Stimulated activated CD8-positive, alpha-beta memory T cell treated with anti-CD3 and anti-CD28 coated beads, Interleukin-15, amount 100 ng/mL, for 24 hours (primary cell): ENCODE results near the gene TIGD3.

Experiments
- DNase-seq: peaks from one replicate; pipeline ENCODE4 v3.0.0-alpha.2; 2020; ENCODE audit warnings: low read depth

The TIGD3 gene, protein sequence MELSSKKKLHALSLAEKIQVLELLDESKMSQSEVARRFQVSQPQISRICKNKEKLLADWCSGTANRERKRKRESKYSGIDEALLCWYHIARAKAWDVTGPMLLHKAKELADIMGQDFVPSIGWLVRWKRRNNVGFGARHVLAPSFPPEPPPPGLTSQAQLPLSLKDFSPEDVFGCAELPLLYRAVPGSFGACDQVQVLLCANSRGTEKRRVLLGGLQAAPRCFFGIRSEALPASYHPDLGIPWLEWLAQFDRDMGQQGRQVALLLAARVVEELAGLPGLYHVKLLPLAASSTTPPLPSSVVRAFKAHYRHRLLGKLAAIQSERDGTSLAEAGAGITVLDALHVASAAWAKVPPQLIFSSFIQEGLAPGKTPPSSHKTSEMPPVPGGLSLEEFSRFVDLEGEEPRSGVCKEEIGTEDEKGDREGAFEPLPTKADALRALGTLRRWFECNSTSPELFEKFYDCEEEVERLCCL

DNA sequence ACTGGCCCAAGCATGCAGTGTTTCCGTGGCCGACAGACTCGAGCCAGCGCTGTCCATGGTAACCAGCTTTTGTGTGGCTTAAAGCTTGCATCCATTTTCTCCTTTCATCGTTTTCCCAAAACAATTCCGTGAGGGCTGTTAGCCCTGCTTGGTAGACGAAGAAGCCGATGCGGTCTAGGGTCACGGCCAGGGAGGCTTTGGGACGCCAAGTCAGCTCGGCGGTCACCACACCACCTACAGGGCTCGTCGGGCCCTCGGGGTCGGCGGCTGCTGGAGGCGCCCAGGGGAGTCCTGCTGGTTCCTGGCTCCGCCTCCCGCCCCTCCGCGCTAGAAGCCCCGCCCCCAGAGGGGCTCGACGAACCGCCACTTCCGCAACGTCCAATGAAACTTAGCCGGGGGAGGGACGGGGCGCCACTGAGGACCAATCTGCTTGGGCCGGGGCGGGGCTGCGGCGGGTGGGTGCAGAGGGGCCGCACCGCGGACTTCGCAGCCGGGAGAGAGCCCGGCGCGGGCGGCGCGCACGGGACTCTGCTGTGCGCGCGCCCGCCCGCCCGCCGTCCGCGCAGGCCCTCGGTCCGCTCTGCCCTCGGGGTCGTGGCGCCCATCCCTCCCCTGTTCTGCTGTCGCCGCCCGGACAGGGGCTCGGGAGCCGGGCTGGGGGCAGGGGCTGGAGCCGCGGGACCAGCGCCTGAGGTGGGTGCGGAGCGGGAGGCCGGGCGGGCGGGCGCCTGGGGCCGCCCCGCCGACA lies at the start of gene TIGD3:
Gene TIGD3 (plus strand): TSS at position 487 of the 748 bp plus-strand sequence. CDS start 1,058 bp downstream, outside the sequence.
- peak; percentile 91 for DNase-seq

GRCh38 chr11:65305501-65306268 lies 48.9 kb upstream of the TIGD3 start:
- DNase-seq = no peak

- DNase-seq = no peak
Measured at GRCh38 chr11:65307298-65308229, 47.0 kb upstream of the TIGD3 start.

GRCh38 chr11:65308281-65308891 lies 46.2 kb upstream of the TIGD3 start:
- no peak for DNase-seq

DNA sequence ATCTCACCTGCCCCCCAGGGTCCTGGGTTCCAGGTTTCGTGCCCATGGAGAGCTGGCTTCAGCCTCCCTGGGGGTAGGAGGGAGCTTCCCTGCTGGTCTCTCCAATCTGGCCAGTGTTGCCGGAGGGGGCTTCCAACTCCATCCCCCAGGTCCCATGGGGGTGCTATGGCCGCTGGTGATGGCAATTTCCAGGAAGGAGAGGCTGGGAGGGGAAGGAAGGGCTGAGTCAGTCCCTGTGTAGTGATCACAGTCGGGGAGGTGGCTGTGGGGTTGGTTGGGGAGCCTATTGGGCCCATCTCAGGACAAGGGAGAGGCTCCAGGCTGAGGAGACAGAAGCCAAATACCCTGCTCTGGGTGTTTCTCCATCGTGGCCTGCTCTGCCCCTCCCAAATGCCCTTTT lies 45.5 kb upstream of the TIGD3 start:
- no peak for DNase-seq

GRCh38 chr11:65310215-65310614 lies 44.3 kb upstream of the TIGD3 start:
- no peak for DNase-seq

DNA sequence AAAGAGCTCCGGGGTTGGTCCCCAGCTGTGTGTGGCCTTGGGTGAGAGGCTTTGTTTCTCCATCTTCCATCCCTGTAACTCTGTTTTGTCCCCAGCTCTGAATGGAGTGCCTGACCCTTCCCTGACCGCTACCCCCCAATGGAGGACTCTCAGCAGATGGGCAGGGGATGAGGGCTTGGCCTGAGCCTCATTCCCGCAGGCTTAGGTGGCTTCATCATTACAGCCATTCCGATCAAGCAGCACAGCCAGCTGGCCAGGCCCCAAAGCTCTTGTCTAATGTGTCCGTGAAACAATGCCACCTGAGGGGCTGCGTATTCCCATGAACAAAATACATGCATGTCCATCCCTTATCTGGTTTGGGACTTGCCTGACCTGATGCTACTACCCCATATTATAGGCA lies 43.8 kb upstream of the TIGD3 start:
- no peak for DNase-seq

DNA sequence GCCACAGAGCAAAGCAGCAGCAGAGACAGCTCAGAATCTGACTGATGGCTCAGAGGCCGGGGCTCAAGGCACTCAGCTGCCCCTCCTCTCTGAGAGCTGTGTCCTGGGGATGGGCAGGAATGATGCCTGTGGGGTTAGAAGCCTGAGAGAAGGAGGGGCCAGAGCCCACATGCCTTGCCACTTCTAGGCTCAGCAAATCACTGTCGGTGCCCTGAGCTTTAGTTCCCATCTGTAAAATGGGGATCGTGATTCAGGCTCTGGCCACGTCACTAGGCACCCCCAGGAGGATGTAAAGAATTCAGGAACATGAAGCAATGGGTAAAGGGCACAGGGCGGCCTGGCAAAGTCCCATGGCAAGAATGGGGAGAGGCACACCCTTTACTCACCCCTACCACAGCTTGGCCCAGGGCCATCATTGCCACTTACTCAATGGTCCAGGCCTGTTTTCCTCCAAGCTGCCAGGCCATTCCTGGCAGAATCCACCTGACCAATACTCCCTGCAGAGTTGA lies 43.3 kb upstream of the TIGD3 start:
- no peak for DNase-seq

GRCh38 chr11:65314501-65315203 lies 39.9 kb upstream of the TIGD3 start, which contains the start of gene CDC42EP2:
TSS of gene CDC42EP2 (plus strand) at chr11:65314866. CDS start at chr11:65320899, 6,033 bp downstream.
- peak; percentile 54 for DNase-seq

- peak; percentile 83 for DNase-seq
Measured at GRCh38 chr11:65315204-65315865, 39.2 kb upstream of the TIGD3 start.

DNA sequence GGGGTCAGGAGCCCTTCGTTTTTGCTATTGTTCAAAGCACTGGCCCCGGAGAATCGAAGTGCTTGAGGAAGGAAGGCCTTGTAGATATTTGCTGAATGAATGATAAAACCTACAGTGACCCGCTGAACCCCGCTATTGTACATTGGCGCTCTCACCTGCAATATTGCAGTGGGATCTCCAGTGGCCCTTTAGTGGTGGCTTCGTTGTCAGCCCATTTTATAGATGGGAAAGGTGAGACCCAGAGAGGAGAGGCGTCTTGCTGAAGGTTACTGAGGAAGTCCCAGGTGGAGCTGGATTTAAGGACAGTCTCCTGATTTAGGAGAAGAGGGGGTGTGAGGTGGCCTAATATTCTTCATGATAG lies 38.7 kb upstream of the TIGD3 start:
- no peak for DNase-seq

DNA sequence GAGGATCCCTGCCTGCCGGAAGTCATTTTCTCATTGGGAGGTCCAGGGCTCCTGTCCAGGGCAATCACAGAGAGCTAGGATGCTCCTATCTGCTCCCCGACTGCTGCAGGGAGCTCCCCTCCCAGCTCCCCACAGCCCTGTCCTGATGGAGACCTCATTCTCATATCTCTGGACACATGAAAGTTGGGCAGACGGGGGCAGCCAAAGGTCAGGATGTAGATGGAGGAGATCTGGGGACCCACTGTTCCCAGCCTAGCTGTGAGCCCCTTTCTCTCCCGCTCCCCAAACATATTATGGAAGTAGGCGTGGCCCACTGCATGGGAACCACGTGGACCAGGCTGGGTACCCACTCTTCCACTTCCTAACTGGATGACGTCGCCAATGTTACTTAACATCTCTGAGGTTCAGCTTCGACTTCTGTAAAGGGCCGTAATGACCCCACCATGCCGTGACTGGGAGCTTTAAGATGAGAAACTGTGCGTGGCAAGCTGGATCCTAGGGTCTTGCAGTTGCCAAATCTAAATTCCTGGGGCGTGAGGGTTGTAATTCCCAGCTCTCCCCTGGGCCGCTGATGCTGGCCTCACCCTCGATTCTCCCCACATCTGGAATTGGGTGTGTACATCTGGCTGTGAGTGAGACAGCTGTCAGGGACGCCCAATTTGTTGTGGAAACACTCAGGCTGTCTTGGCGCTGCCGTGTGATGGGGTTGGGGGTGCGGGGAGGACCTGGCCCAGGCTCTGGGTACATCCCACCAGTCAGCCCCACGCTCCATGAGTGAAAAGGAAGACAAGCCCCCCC lies 38.1 kb upstream of the TIGD3 start:
- DNase-seq = no peak

- no peak for DNase-seq
Measured at GRCh38 chr11:65317025-65317786, 37.3 kb upstream of the TIGD3 start.

GRCh38 chr11:65320386-65321075 lies 34.0 kb upstream of the TIGD3 start:
- no peak for DNase-seq

GRCh38 chr11:65321076-65321475 lies 33.5 kb upstream of the TIGD3 start:
- DNase-seq = no peak

- DNase-seq = no peak
Measured at GRCh38 chr11:65321828-65322485, 32.6 kb upstream of the TIGD3 start.

DNA sequence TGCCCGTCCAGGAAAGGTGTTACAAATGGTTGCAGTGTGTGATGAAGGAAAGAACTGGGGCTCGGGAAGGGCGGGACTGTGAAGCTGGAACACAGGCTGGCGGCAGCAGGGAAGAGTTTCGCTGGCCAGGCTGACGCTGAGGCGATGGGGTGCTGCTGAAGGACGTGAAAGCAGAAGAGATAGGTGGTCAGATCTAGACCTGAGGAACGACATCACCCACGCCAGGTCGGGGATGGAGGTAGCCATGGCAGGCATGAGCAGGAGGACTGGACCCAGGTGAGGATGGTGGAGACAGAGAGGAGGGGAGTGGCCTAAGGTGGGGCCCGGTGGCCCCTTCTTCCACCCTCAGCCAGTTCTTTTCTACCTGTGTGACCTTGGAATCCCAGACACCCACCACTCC lies 30.7 kb upstream of the TIGD3 start:
- no peak for DNase-seq
